Measurements from ENCODE around the gene TEKT5. TPM values are rescaled to one million over a fixed set of nuclear protein-coding genes. Genes with fewer than 3 reads are reported as not detected.

The TEKT5 gene
- total RNA-seq, 1 donor from 2014 or later: 1.0 TPM

DNA sequence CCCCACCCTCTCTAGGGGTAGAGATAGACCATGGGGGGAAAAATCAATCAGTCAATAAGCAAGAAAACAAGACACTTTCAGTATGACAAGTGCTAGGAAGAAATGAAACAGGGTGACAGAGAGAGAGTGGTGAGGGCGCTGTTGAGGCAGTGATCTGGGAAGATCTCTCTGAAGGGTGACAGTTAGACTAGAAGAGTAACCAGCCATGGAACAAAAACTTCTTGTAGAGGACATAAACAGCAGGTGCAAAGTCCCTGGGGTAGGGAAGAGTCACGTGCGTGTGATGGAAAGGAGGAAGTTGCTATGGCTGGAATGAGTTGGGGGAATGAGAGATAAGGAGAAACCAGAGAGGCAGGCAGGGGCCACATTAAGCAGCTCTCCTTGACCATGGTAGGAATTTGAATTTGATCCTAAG, 97.5 kb downstream of the TEKT5 start:
- no peaks in the 10 kb centered on the region for H3K9me3 Mint-ChIP-seq
- no peak for TF ChIP-seq CTCF (IDR thresholded peaks at IDR 0.05; ENCODE audit: unreplicated experiment)
- H3K27me3 Mint-ChIP-seq (ENCODE audit: low read depth): no peaks in the 10 kb centered on the region
- H3K27ac Mint-ChIP-seq: no peak overlapping the region
- DNase-seq (ENCODE audit: low spot score in 2 of 2, unreplicated experiment in 2 of 2): no peak
- peaks cover 15% of the 10 kb centered on the region for H3K4me1 Mint-ChIP-seq
- H3K4me3 Mint-ChIP-seq: no peak overlapping the region
- no peaks in the 10 kb centered on the region for H3K36me3 Mint-ChIP-seq

GRCh38 chr16:10594312-10594950, 100.3 kb downstream of the TEKT5 start:
- Mint-ChIP-seq H3K27me3 (ENCODE audit: low read depth) (peaks cover 2% of the 10 kb centered on the region), H3K9me3 (no peaks in the 10 kb centered on the region), H3K27ac (no peak overlapping the region), H3K36me3 (no peaks in the 10 kb centered on the region), H3K4me1 (no peaks in the 10 kb centered on the region), H3K4me3 (no peak overlapping the region)
- no peak for DNase-seq (ENCODE audit: low spot score in 2 of 2, unreplicated experiment in 2 of 2)
- TF ChIP-seq CTCF (IDR thresholded peaks at IDR 0.05; ENCODE audit: unreplicated experiment): no peak

DNA sequence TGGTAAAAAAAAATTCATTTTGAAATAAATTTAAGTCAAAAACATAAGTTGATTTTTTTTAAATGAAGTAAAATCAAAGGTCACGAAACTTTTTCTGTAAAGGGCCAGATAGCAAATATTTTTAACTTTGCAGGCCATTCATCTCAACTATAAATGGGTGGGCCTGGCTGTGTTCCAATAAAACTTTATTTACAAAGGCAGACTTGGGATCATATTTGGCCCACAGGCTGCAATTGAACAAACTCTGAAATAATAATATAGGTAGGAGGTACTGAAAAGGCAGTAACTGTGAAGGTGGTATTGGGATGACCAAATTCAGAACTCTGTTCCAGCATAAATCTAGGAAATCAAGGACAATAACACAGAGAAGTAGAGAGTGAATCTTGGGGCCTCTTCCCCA, 102.1 kb downstream of the TEKT5 start:
- H3K9me3 Mint-ChIP-seq: no peaks in the 10 kb centered on the region
- peaks cover 2% of the 10 kb centered on the region for H3K27me3 Mint-ChIP-seq (ENCODE audit: low read depth)
- no peak for TF ChIP-seq CTCF (IDR thresholded peaks at IDR 0.05; ENCODE audit: unreplicated experiment)
- no peaks in the 10 kb centered on the region for H3K4me1 Mint-ChIP-seq
- H3K4me3 Mint-ChIP-seq: no peak overlapping the region
- H3K36me3 Mint-ChIP-seq: no peaks in the 10 kb centered on the region
- H3K27ac Mint-ChIP-seq: no peak overlapping the region
- DNase-seq (ENCODE audit: low spot score in 2 of 2, unreplicated experiment in 2 of 2): no peak

- Mint-ChIP-seq H3K9me3 (no peaks in the 10 kb centered on the region), H3K4me3 (no peak overlapping the region), H3K36me3 (no peaks in the 10 kb centered on the region), H3K27me3 (ENCODE audit: low read depth) (peaks cover 2% of the 10 kb centered on the region), H3K4me1 (peaks cover 5% of the 10 kb centered on the region), H3K27ac (no peak overlapping the region)
- no peak for DNase-seq (ENCODE audit: low spot score in 2 of 2, unreplicated experiment in 2 of 2)
- TF ChIP-seq CTCF (IDR thresholded peaks at IDR 0.05; ENCODE audit: unreplicated experiment): no peak
Observed at GRCh38 chr16:10590342-10590741, 104.4 kb downstream of the TEKT5 start.

DNA sequence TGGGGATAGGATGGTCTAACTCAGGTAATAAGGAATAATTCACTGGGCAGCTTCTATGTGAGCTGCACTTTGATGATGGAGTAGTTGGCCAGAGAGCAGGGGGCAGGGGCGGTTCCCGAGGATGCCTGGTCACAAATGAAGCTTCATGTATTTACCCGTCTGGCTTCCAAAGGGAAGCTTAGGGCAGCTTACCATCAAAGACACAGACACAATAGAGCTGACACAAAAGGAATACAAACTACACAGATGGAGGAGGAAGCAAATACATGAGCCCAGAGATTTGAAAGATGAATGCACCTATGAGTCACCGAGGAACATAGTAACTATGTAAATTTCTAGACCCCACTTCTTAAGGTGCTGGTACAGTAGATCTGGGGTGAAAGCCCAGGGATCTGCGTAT, 105.6 kb downstream of the TEKT5 start:
- H3K4me1 Mint-ChIP-seq: peaks cover 5% of the 10 kb centered on the region

More for the DNA sequence above, 105.6 kb downstream of the TEKT5 start:
- Mint-ChIP-seq H3K36me3 (no peaks in the 10 kb centered on the region), H3K4me3 (no peak overlapping the region), H3K27me3 (ENCODE audit: low read depth) (peaks cover 2% of the 10 kb centered on the region), H3K27ac (no peak overlapping the region), H3K9me3 (no peaks in the 10 kb centered on the region)
- DNase-seq (ENCODE audit: low spot score in 2 of 2, unreplicated experiment in 2 of 2): no peak
- no peak for TF ChIP-seq CTCF (IDR thresholded peaks at IDR 0.05; ENCODE audit: unreplicated experiment)
